ENCODE measurements around the gene IRGC. TPM values are rescaled to one million over a fixed set of nuclear protein-coding genes. Genes with fewer than 3 reads are reported as not detected.

IRGC gene
- total RNA-seq, 4 donors from 2014 or later, result not detected

DNA sequence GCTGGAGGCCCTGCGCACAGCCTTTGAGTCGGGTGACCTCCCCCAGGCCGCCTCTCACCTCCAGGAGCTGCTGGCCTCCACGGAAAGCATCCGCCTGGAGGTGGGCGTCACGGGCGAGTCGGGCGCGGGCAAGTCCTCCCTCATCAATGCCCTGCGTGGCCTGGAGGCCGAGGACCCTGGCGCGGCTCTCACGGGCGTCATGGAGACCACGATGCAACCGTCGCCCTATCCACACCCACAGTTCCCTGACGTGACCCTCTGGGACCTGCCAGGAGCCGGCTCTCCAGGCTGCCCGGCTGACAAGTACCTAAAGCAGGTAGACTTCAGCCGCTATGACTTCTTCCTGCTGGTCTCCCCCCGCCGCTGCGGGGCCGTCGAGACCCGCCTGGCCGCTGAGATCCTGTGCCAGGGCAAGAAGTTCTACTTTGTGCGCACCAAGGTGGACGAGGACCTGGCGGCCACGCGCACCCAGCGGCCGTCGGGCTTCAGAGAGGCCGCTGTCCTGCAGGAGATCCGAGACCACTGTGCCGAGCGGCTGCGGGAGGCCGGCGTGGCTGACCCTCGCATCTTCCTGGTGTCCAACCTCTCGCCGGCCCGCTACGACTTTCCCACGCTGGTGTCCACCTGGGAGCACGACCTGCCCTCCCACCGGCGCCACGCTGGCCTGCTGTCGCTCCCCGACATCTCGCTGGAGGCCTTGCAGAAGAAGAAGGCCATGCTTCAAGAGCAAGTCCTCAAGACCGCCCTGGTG lies 2.9 kb downstream of the IRGC start:
- no peak for DNase-seq (ENCODE audit: extremely low spot score)
- Histone ChIP-seq H3K4me1 (no peaks in the 10 kb centered on the region), H3K4me3 (no peak overlapping the region), H3K27me3 (peaks cover 0 to 40% (median 2%) of the 10 kb centered on the region in 4 donors), H3K27ac (replicated peaks in 1 of 4) (no peak overlapping the region), H3K9me3 (no peaks in the 10 kb centered on the region), H3K36me3 (no peaks in the 10 kb centered on the region)
- no peak for TF ChIP-seq POLR2AphosphoS5 (IDR thresholded peaks at IDR 0.05)
- TF ChIP-seq, protein P1, sequence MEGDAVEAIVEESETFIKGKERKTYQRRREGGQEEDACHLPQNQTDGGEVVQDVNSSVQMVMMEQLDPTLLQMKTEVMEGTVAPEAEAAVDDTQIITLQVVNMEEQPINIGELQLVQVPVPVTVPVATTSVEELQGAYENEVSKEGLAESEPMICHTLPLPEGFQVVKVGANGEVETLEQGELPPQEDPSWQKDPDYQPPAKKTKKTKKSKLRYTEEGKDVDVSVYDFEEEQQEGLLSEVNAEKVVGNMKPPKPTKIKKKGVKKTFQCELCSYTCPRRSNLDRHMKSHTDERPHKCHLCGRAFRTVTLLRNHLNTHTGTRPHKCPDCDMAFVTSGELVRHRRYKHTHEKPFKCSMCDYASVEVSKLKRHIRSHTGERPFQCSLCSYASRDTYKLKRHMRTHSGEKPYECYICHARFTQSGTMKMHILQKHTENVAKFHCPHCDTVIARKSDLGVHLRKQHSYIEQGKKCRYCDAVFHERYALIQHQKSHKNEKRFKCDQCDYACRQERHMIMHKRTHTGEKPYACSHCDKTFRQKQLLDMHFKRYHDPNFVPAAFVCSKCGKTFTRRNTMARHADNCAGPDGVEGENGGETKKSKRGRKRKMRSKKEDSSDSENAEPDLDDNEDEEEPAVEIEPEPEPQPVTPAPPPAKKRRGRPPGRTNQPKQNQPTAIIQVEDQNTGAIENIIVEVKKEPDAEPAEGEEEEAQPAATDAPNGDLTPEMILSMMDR (IDR thresholded peaks at IDR 0.05), result no peak
- no peak for TF ChIP-seq POLR2A (IDR thresholded peaks at IDR 0.05; ENCODE audit: low read depth)
- no peak for TF ChIP-seq EP300 (IDR thresholded peaks at IDR 0.05)
- intact Hi-C loops (cut with DNase I), result no loop called here
- WGBS, result 94% methylated on average over 26 of the region's 60 CpGs

DNA sequence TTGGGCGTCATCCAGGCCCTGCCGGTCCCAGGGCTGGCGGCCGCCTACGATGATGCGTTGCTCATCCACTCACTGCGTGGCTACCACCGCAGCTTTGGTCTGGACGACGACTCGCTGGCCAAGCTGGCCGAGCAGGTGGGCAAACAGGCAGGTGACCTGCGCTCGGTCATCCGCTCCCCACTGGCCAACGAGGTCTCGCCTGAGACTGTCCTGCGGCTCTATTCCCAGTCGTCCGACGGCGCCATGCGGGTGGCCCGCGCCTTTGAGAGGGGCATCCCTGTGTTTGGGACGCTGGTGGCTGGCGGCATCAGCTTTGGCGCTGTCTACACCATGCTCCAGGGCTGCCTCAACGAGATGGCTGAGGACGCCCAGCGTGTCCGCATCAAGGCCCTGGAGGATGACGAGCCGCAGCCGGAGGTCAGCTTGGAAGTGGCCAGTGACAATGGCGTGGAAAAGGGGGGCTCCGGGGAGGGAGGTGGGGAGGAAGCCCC lies 3.5 kb downstream of the IRGC start:
- no peak overlapping the region for H3K27ac ChIP-seq (replicated peaks in 1 of 4)
- TF ChIP-seq, protein P1 (IDR thresholded peaks at IDR 0.05), result no peak
- TF ChIP-seq POLR2A (IDR thresholded peaks at IDR 0.05; ENCODE audit: low read depth), result no peak
- TF ChIP-seq POLR2AphosphoS5 (IDR thresholded peaks at IDR 0.05), result no peak
- no peak for TF ChIP-seq EP300 (IDR thresholded peaks at IDR 0.05)
- H3K27me3 ChIP-seq, result peaks cover 0 to 40% (median 2%) of the 10 kb centered on the region in 4 donors
- no peak for DNase-seq (ENCODE audit: extremely low spot score)
- no peaks in the 10 kb centered on the region for H3K9me3 ChIP-seq
- H3K4me3 ChIP-seq, result no peak overlapping the region
- intact Hi-C loops (cut with DNase I), result no loop called here
- WGBS, result 96% methylated on average over 25 of the region's 37 CpGs
- no peaks in the 10 kb centered on the region for H3K36me3 ChIP-seq
- H3K4me1 ChIP-seq, result no peaks in the 10 kb centered on the region

DNA sequence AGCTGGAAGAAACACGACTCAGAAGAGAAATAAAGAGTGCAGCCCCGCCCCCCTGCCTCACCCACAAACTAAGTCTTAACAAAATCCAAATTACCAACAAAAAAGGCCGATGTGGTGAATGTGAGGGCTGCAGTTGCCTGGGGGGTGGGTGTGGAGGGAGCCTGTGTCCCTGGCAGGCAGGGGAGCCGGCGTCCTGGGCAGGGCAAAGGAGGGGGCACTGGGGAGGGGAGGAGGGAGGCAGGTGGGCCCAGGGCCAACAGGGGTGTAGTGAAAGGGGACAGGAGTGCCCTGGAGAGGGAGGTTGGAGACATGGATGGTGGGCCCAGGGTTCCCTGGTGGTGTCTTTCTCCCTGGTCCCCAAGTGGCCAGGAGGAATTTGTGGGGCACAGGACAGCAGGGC lies 4.0 kb downstream of the IRGC start:
- peaks cover 0 to 40% (median 2%) of the 10 kb centered on the region in 4 donors for H3K27me3 ChIP-seq
- no peak overlapping the region for H3K27ac ChIP-seq (replicated peaks in 1 of 4)
- intact Hi-C loops (cut with DNase I), result no loop called here
- no peaks in the 10 kb centered on the region for H3K9me3 ChIP-seq
- H3K4me3 ChIP-seq, result no peak overlapping the region
- WGBS, result 71% methylated on average over 5 of the region's 5 CpGs
- H3K36me3 ChIP-seq, result no peaks in the 10 kb centered on the region
- peaks cover 0 to under 1% (median 0%) of the 10 kb centered on the region in 4 donors for H3K4me1 ChIP-seq
- no peak for DNase-seq (ENCODE audit: extremely low spot score)
- TF ChIP-seq EP300 (IDR thresholded peaks at IDR 0.05), result no peak
- TF ChIP-seq POLR2AphosphoS5 (IDR thresholded peaks at IDR 0.05), result no peak
- TF ChIP-seq, protein P1 (IDR thresholded peaks at IDR 0.05), result no peak
- no peak for TF ChIP-seq POLR2A (IDR thresholded peaks at IDR 0.05; ENCODE audit: low read depth)

DNA sequence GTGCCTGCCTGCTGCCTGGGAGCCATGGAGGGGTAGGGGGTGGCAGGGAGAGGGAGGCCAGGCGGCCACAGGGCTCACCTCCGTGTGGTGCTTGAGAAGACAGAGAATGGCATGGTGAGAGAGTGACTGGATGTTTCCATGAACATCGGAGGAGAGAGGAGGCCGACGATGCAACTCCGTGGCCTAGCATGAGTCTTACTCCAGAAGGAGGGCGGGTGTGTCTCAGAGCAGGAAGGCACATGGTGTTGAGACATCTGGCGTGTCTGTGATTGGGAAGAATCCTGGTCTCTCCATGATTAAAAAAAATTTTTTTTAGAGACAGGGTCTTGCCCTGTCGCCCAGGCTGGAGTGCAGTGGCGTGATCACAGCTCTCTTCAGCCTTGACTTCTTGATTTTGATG lies 5.1 kb downstream of the IRGC start:
- no peaks in the 10 kb centered on the region for H3K36me3 ChIP-seq
- intact Hi-C loops (cut with DNase I), result no loop called here
- H3K27ac ChIP-seq (replicated peaks in 1 of 4), result no peak overlapping the region
- TF ChIP-seq EP300 (IDR thresholded peaks at IDR 0.05) (no peak), POLR2A (IDR thresholded peaks at IDR 0.05; ENCODE audit: low read depth) (no peak)
- peaks cover 0 to 40% (median 2%) of the 10 kb centered on the region in 4 donors for H3K27me3 ChIP-seq
- no peak overlapping the region for H3K4me3 ChIP-seq
- 81% methylated on average over 10 of the region's 10 CpGs for WGBS
- H3K9me3 ChIP-seq, result no peaks in the 10 kb centered on the region
- H3K4me1 ChIP-seq, result peaks cover 0 to 6% (median 2%) of the 10 kb centered on the region in 4 donors
- DNase-seq (ENCODE audit: extremely low spot score), result no peak

DNA sequence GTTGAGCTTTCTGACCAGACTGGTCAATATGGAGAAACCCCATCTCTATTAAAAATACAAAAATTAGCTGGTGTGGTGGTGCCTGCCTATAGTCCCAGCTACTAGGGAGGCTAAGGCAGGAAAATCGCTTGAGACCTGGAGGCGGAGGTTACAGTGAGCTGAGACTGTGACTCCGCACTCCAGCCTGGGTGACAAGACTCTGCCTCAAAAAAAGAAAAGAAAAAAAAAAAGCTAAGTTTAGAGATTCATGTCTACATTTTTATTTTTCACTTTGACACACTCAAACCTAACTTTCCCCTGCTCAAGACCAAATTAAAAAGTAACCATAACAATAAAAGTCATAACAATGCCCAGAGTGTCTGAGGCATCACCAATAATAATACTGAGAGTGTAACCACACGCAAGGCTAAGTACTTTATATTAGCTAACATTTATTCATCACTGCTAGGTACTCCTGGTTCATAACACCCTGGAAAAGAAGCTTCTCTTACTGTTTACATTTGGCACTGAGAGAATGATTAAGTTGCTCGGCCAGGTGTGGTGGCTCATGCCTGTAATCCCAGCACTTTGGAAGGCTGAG lies 5.7 kb downstream of the IRGC start:
- TF ChIP-seq EP300 (IDR thresholded peaks at IDR 0.05), result no peak
- TF ChIP-seq, protein P1 (IDR thresholded peaks at IDR 0.05), result no peak
- TF ChIP-seq POLR2A (IDR thresholded peaks at IDR 0.05; ENCODE audit: low read depth), result no peak
- no peak for TF ChIP-seq POLR2AphosphoS5 (IDR thresholded peaks at IDR 0.05)
- Histone ChIP-seq H3K9me3 (no peaks in the 10 kb centered on the region), H3K4me3 (no peak overlapping the region), H3K36me3 (no peaks in the 10 kb centered on the region), H3K27me3 (peaks cover 0 to 33% (median 2%) of the 10 kb centered on the region in 4 donors), H3K4me1 (peaks cover 0 to 6% (median 2%) of the 10 kb centered on the region in 4 donors), H3K27ac (replicated peaks in 1 of 4) (no peak overlapping the region)
- intact Hi-C loops (cut with DNase I), result no loop called here
- no peak for DNase-seq (ENCODE audit: extremely low spot score)
- WGBS, result 74% methylated on average over 5 of the region's 5 CpGs

All from esophagus muscularis mucosa (tissue), 4 donors.